Measurements from ENCODE around the gene MRPL49. TPM values are rescaled to one million over a fixed set of nuclear protein-coding genes. Genes with fewer than 3 reads are reported as not detected.

MRPL49 gene
- polyA plus RNA-seq, 1 donor from 2014 or later: 80.5 TPM

DNA sequence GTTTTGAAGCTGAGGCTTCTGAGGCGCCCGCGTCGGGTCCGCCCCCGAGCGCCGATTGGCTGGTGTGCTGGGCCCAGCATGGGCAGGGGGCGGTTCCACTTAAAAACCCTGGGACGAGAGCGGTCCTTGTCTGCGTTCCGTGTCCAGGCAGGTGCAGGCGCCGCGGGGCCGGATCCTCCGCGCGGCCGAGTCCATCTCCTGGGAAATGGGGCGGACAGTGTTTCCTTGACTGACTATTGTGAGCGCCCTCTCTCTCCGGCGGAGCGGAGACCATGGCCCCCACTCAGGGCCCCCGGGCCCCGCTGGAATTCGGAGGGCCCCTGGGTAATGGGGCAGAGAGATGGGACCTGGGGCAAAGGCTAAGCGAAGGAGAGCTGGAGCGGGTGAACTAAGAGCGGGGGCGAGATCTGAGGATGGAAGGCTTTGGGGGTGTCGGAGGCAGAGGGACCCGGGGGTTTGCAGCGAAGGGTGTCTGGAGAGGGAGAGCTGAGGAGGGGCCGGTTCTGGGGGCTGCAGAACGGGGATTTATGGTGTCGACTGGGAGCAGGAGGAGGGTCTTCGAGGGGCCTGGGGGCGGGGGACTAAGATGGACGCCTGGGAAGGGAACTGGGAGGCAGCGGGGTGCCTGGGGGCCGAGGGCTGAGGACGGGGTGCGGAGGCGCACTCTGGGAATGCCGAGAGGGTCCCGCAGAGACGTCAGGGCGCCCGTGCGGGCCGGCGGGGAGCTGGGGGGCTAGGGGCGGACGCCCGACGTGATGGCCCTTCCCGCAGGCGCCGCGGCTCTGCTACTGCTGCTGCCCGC, 10.2 kb upstream of the MRPL49 start, which contains the start of gene TM7SF2:
TSS of gene TM7SF2 (plus strand) at position 129 of the 802 bp plus-strand sequence. CDS start at position 273, 144 bp downstream.
- Histone ChIP-seq H3K36me3 (ENCODE audit: insufficient read depth, low read length) (no peaks in the 10 kb centered on the region), H3F3A (ENCODE audit: insufficient read depth, low read length, poor library complexity, severe bottlenecking) (no peaks in the 10 kb centered on the region), H3K27ac (ENCODE audit: low read length) (peak within 1 kb of the TSS; percentile 97), H3K4me3 (ENCODE audit: low read length) (peak within 1 kb of the TSS; percentile 86), H3K79me2 (replicated peaks; ENCODE audit: insufficient read depth, low read length) (peaks cover 23% of the 10 kb centered on the region), H3K27me3 (ENCODE audit: insufficient read depth, low read depth, low read length) (no peaks in the 10 kb centered on the region), H3K9me2 (ENCODE audit: insufficient read depth, low read length) (no peaks in the 10 kb centered on the region), H3K9me3 (ENCODE audit: low read length) (no peaks in the 10 kb centered on the region), H2AFZ (ENCODE audit: low read depth, low read length) (peak within 1 kb of the TSS; percentile 21), H3K4me2 (ENCODE audit: low read length) (peak within 1 kb of the TSS; percentile 99), H4K20me1 (ENCODE audit: insufficient read depth) (no peaks in the 10 kb centered on the region), H3K9ac (ENCODE audit: low read length) (peak within 1 kb of the TSS; percentile 98)
- TF ChIP-seq, protein P1, sequence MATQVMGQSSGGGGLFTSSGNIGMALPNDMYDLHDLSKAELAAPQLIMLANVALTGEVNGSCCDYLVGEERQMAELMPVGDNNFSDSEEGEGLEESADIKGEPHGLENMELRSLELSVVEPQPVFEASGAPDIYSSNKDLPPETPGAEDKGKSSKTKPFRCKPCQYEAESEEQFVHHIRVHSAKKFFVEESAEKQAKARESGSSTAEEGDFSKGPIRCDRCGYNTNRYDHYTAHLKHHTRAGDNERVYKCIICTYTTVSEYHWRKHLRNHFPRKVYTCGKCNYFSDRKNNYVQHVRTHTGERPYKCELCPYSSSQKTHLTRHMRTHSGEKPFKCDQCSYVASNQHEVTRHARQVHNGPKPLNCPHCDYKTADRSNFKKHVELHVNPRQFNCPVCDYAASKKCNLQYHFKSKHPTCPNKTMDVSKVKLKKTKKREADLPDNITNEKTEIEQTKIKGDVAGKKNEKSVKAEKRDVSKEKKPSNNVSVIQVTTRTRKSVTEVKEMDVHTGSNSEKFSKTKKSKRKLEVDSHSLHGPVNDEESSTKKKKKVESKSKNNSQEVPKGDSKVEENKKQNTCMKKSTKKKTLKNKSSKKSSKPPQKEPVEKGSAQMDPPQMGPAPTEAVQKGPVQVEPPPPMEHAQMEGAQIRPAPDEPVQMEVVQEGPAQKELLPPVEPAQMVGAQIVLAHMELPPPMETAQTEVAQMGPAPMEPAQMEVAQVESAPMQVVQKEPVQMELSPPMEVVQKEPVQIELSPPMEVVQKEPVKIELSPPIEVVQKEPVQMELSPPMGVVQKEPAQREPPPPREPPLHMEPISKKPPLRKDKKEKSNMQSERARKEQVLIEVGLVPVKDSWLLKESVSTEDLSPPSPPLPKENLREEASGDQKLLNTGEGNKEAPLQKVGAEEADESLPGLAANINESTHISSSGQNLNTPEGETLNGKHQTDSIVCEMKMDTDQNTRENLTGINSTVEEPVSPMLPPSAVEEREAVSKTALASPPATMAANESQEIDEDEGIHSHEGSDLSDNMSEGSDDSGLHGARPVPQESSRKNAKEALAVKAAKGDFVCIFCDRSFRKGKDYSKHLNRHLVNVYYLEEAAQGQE (IDR thresholded peaks at IDR 0.05; ENCODE audit: borderline replicate concordance): peak; percentile 67
- TF ChIP-seq TAF1 (IDR thresholded peaks at IDR 0.05; ENCODE audit: low read depth): peak; percentile 93
- TF ChIP-seq RAD21 (conservative IDR thresholded peaks at IDR 0.05): no peak
- TF ChIP-seq MXI1 (conservative IDR thresholded peaks at IDR 0.05; ENCODE audit: poor library complexity, severe bottlenecking): peak; percentile 65
- TF ChIP-seq EZH2 (IDR thresholded peaks at IDR 0.05; ENCODE audit: borderline replicate concordance, insufficient read depth, low read length, poor library complexity, severe bottlenecking): no peak
- TF ChIP-seq, protein P2, sequence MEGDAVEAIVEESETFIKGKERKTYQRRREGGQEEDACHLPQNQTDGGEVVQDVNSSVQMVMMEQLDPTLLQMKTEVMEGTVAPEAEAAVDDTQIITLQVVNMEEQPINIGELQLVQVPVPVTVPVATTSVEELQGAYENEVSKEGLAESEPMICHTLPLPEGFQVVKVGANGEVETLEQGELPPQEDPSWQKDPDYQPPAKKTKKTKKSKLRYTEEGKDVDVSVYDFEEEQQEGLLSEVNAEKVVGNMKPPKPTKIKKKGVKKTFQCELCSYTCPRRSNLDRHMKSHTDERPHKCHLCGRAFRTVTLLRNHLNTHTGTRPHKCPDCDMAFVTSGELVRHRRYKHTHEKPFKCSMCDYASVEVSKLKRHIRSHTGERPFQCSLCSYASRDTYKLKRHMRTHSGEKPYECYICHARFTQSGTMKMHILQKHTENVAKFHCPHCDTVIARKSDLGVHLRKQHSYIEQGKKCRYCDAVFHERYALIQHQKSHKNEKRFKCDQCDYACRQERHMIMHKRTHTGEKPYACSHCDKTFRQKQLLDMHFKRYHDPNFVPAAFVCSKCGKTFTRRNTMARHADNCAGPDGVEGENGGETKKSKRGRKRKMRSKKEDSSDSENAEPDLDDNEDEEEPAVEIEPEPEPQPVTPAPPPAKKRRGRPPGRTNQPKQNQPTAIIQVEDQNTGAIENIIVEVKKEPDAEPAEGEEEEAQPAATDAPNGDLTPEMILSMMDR (IDR thresholded peaks at IDR 0.05; ENCODE audit: poor library complexity, severe bottlenecking): no peak
- TF ChIP-seq SMC3 (conservative IDR thresholded peaks at IDR 0.05; ENCODE audit: poor library complexity): no peak
- peak; percentile 36 for TF ChIP-seq EP300 (conservative IDR thresholded peaks at IDR 0.05; ENCODE audit: poor library complexity, severe bottlenecking)
- peak; percentile 99 for TF ChIP-seq POLR2AphosphoS5 (IDR thresholded peaks at IDR 0.05)

DNA sequence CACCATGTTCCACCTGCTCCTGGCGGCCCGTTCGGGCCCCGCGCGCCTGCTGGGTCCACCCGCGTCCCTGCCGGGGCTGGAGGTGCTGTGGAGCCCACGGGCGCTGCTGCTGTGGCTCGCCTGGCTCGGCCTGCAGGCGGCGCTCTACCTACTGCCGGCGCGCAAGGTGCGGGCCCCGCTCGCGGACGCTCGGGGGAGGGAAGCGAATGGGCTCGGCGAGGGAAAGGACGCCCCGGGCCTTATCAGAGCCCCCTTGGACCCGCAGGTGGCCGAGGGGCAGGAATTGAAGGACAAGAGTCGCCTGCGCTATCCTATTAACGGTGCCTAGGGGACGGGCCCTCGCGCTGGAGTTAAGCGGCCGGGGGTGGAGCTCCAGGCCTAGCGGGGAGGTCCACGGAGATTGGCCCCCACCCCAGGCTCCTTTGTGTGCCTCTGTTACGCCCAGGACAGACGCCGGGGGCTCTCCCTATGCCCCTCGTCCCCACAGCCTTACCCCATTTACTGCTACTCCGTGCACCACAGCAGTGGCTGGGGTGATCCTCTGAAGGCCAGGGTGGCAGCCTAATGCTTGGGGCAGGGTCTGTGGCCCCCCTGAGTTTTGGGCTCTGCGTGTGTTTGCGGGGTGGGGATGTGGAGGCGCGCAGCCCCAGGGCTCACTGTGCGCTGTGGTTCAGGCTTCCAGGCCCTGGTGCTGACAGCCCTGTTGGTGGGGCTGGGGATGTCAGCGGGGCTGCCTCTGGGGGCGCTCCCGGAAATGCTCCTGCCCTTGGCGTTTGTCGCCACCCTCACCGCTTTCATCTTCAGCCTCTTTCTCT, 9.4 kb upstream of the MRPL49 start:
- Histone ChIP-seq H3K9ac (ENCODE audit: low read length) (peak overlapping the region; percentile 98), H3K79me2 (replicated peaks; ENCODE audit: insufficient read depth, low read length) (peaks cover 23% of the 10 kb centered on the region), H3K27ac (ENCODE audit: low read length) (peak overlapping the region; percentile 97), H3K36me3 (ENCODE audit: insufficient read depth, low read length) (no peaks in the 10 kb centered on the region), H3K4me3 (ENCODE audit: low read length) (peak overlapping the region; percentile 86), H3F3A (ENCODE audit: insufficient read depth, low read length, poor library complexity, severe bottlenecking) (no peaks in the 10 kb centered on the region), H2AFZ (ENCODE audit: low read depth, low read length) (peak overlapping the region; percentile 21), H4K20me1 (ENCODE audit: insufficient read depth) (no peaks in the 10 kb centered on the region), H3K27me3 (ENCODE audit: insufficient read depth, low read depth, low read length) (no peaks in the 10 kb centered on the region), H3K4me2 (ENCODE audit: low read length) (peak overlapping the region; percentile 99), H3K9me2 (ENCODE audit: insufficient read depth, low read length) (no peaks in the 10 kb centered on the region), H3K9me3 (ENCODE audit: low read length) (no peaks in the 10 kb centered on the region)
- TF ChIP-seq MXI1 (conservative IDR thresholded peaks at IDR 0.05; ENCODE audit: poor library complexity, severe bottlenecking) (no peak), EZH2 (IDR thresholded peaks at IDR 0.05; ENCODE audit: borderline replicate concordance, insufficient read depth, low read length, poor library complexity, severe bottlenecking) (no peak), EP300 (conservative IDR thresholded peaks at IDR 0.05; ENCODE audit: poor library complexity, severe bottlenecking) (no peak), SMC3 (conservative IDR thresholded peaks at IDR 0.05; ENCODE audit: poor library complexity) (peak; percentile 22), RAD21 (conservative IDR thresholded peaks at IDR 0.05) (peak; percentile 34), TAF1 (IDR thresholded peaks at IDR 0.05; ENCODE audit: low read depth) (no peak), POLR2AphosphoS5 (IDR thresholded peaks at IDR 0.05) (peak; percentile 54)
- TF ChIP-seq, protein P2 (IDR thresholded peaks at IDR 0.05; ENCODE audit: poor library complexity, severe bottlenecking): peak; percentile 96
- TF ChIP-seq, protein P1 (IDR thresholded peaks at IDR 0.05; ENCODE audit: borderline replicate concordance): no peak
